ENCODE data around the gene PTPRN2. TPM values are rescaled to one million over a fixed set of nuclear protein-coding genes. Genes with fewer than 3 reads are reported as not detected.
"Not testable (repeated sequence)": the region's sequence is repeated elsewhere in the genome, so short reads cannot be mapped to it uniquely, and the experiment has no call there.

PTPRN2 gene
- total RNA-seq, 4 donors from 2014 or later, result 6.6 to 10.7 (median 8.2) TPM

DNA sequence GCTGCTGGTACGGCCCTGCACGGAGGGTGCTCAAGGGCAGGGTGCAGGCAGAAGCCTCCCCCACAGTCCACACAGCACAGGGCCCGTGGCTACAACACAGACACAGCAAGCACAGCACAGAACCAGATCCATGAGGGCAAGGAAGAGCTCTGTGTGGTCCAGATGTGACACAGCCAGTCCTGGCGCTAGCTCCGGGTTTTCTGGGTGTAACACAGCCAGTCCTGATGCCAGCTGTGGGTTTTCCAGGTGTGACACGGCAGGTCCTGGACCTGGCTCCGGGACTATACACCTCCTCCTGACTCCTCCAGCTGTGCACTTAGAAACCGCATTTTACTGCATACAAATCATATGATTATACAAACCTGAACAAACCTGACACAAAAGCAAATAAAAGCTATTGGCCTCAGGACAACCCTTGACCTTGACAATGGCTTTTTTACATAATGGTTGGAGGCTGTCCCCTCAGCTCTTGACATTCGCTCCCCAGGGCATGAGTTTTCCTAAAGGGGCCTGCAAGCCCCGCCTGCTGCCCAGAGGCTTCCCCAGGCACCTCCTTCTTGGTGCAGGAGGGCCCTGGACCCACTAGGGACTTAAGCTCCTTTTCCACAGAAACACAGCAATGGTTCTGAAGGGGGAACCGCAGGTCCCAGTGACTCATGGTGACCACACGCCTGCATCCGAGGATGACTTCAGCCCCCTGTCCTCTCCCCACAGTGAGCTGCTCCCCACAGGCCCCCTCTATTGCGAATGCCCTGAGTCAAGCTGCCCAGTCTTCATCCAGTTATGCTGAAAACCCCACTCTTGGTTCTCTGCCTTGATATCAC, 209.6 kb downstream of the PTPRN2 start:
- Histone ChIP-seq H3K4me1 (no peaks in the 10 kb centered on the region), H3K36me3 (no peaks in the 10 kb centered on the region), H3K27ac (no peak overlapping the region), H3K9me3 (peaks cover 0 to 21% (median 0%) of the 10 kb centered on the region in 4 donors), H3K27me3 (no peaks in the 10 kb centered on the region), H3K4me3 (no peak overlapping the region)
- WGBS, 2 donors, result 66 to 71% methylated on average over 14 of the region's 14 CpGs
- DNase-seq (ENCODE audit: low spot score in 2 of 2), result no peak
- TF ChIP-seq, protein P1, sequence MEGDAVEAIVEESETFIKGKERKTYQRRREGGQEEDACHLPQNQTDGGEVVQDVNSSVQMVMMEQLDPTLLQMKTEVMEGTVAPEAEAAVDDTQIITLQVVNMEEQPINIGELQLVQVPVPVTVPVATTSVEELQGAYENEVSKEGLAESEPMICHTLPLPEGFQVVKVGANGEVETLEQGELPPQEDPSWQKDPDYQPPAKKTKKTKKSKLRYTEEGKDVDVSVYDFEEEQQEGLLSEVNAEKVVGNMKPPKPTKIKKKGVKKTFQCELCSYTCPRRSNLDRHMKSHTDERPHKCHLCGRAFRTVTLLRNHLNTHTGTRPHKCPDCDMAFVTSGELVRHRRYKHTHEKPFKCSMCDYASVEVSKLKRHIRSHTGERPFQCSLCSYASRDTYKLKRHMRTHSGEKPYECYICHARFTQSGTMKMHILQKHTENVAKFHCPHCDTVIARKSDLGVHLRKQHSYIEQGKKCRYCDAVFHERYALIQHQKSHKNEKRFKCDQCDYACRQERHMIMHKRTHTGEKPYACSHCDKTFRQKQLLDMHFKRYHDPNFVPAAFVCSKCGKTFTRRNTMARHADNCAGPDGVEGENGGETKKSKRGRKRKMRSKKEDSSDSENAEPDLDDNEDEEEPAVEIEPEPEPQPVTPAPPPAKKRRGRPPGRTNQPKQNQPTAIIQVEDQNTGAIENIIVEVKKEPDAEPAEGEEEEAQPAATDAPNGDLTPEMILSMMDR (IDR thresholded peaks at IDR 0.05), result no peak
- TF ChIP-seq EP300 (IDR thresholded peaks at IDR 0.05), result no peak
- TF ChIP-seq POLR2A (IDR thresholded peaks at IDR 0.05), result no peak

DNA sequence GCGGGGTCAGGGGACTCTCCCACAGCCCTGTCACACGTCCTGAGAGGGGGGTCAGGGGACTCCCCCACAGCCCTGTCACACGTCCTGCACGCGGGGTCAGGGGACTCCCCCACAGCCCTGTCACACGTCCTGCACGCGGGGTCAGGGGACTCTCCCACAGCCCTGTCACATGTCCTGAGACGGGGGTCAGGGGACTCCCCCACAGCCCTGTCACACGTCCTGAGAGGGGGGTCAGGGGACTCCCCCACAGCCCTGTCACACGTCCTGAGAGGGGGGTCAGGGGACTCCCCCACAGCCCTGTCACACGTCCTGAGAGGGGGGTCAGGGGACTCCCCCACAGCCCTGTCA, 210.8 kb downstream of the PTPRN2 start:
- H3K27me3 ChIP-seq; H3K27ac ChIP-seq; H3K4me3 ChIP-seq; DNase-seq (ENCODE audit: low spot score in 2 of 2); H3K4me1 ChIP-seq; H3K36me3 ChIP-seq: not testable (repeated sequence)
- H3K9me3 ChIP-seq, result peaks cover 0 to 21% (median 0%) of the 10 kb centered on the region in 4 donors
- WGBS, 2 donors, result 60% methylated on average over 1 of the region's 12 CpGs; no CpG with 5 or more reads in 1 of the 2 donors

DNA sequence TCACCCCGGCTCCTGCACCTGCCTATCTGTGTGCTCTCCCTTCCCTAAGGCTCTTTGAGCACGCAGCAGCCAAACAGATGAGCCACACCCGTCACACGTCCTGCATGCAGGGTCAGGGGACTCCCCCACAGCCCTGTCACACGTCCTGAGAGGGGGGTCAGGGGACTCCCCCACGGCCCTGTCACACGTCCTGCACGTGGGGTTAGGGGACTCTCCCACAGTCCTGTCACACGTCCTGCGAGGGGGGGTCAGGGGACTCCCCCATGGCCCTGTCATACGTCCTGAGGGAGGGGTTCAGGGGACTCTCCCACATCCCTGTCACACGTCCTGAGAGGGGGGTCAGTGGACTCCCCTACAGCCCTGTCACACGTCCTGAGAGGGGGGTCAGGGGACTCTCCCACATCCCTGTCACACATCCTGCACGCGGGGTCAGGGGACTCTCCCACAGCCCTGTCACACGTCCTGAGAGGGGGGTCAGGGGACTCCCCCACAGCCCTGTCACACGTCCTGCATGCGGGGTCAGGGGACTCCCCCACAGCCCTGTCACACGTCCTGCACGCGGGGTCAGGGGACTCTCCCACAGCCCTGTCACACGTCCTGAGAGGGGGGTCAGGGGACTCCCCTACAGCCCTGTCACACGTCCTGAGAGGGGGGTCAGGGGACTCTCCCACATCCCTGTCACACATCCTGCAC, 211.3 kb downstream of the PTPRN2 start:
- not testable (repeated sequence) for DNase-seq (ENCODE audit: low spot score in 2 of 2); H3K4me3 ChIP-seq; H3K27ac ChIP-seq; H3K36me3 ChIP-seq; H3K27me3 ChIP-seq; H3K4me1 ChIP-seq
- WGBS, 2 donors, result 73 to 76% methylated on average over 15 of the region's 23 CpGs
- peaks cover 0 to 21% (median 0%) of the 10 kb centered on the region in 4 donors for H3K9me3 ChIP-seq

DNA sequence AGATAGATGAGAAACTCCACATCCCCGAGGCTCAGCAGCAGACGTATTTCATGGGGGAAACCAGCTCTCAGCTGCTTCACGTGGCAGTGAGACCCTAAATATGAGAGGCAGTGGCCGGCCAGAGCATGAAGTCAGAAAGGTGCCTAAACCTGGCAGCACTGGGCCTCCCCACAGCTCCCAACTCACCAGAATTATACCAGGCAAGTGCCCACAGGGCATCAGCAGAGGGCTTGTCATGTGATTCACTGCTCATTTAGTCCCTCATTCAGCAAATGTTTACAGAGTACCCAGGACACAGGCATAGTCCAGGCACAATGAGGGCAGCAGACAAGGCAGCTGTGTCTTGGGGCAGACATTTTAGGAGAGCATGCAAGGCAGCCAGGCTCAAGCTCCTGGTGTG, 212.6 kb downstream of the PTPRN2 start:
- Histone ChIP-seq H3K4me1 (no peaks in the 10 kb centered on the region), H3K9me3 (peaks cover 0 to 14% (median 0%) of the 10 kb centered on the region in 4 donors), H3K4me3 (no peak overlapping the region), H3K27me3 (no peaks in the 10 kb centered on the region), H3K36me3 (no peaks in the 10 kb centered on the region), H3K27ac (no peak overlapping the region)
- no peak for DNase-seq (ENCODE audit: low spot score in 2 of 2)
- WGBS, 2 donors, result 75 to 82% methylated on average over 4 of the region's 4 CpGs
- TF ChIP-seq EP300 (IDR thresholded peaks at IDR 0.05), result no peak
- no peak for TF ChIP-seq POLR2A (IDR thresholded peaks at IDR 0.05)
- TF ChIP-seq, protein P1 (IDR thresholded peaks at IDR 0.05), result no peak

DNA sequence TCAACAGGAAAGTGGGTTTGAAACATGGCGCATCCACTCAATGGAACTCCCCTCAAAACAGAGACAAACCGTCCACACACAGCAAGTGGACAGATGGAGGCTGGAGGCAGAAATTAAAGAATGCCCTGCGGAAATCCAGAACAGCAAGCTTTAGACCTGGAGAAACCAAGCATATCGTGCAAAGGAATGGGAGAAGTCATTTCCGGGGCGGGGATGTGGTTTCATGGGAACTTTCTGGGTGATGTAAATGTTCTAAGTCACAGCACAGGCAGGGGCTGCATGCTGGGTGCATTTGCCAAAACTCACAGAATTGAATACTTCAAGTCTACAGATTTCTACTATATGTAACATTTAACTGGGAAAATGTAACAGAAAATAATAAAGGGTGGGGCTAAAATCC, 213.0 kb downstream of the PTPRN2 start:
- 89% methylated on average over 6 of the region's 6 CpGs for WGBS, 2 donors
- Histone ChIP-seq H3K27ac (no peak overlapping the region), H3K36me3 (no peaks in the 10 kb centered on the region), H3K4me3 (no peak overlapping the region), H3K27me3 (no peaks in the 10 kb centered on the region), H3K4me1 (no peaks in the 10 kb centered on the region), H3K9me3 (peaks cover 0 to 14% (median 0%) of the 10 kb centered on the region in 4 donors)
- TF ChIP-seq EP300 (IDR thresholded peaks at IDR 0.05) (no peak), POLR2A (IDR thresholded peaks at IDR 0.05) (no peak)
- TF ChIP-seq, protein P1 (IDR thresholded peaks at IDR 0.05), result no peak
- DNase-seq (ENCODE audit: low spot score in 2 of 2), result no peak

DNA sequence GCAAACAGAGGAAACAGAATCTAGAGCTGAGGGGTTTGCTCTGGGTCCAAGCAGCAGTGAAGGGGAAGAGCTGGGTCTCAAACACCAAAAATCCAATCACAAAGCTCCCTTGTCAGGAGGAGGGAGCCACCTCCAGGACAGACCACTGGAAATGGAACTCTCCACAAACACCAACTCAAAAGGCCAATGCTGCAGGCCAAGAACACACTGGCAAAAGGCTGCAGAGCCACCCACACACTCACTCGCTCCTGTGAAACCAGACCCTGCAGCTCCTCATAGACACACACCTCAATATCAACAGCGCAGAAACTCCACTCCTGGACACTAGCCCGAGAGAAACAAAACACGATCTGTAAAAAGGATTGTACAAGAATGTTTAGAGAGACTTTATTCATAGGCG, 213.5 kb downstream of the PTPRN2 start:
- Histone ChIP-seq H3K36me3 (no peaks in the 10 kb centered on the region), H3K27ac (no peak overlapping the region), H3K4me3 (no peak overlapping the region), H3K9me3 (peaks cover 0 to 14% (median 0%) of the 10 kb centered on the region in 4 donors), H3K27me3 (no peaks in the 10 kb centered on the region), H3K4me1 (no peaks in the 10 kb centered on the region)
- TF ChIP-seq EP300 (IDR thresholded peaks at IDR 0.05) (no peak), POLR2A (IDR thresholded peaks at IDR 0.05) (no peak)
- TF ChIP-seq, protein P1 (IDR thresholded peaks at IDR 0.05), result no peak
- DNase-seq (ENCODE audit: low spot score in 2 of 2), result no peak
- WGBS, 2 donors, result 55 to 60% methylated on average over 5 of the region's 5 CpGs
